Neural cell (in vitro differentiated cells): ENCODE results near the gene UQCC2. TPM values are rescaled to one million over a fixed set of nuclear protein-coding genes. Genes with fewer than 3 reads are reported as not detected.

Experiments used
- H2AFZ ChIP-seq: fragments of 200-600, 300-800 bp; sonication (generic), shearing (Covaris generic); 2 replicates; pipeline ENCODE4 v1.6.0; 2014; ENCODE audit warnings: low read depth, mild to moderate bottlenecking, antibody characterized with exemption, low read length, moderate library complexity
- H3F3A ChIP-seq: fragments of 200-600 bp; shearing (Covaris generic); 2 replicates; pipeline ENCODE4 v1.6.1; 2016; ENCODE audit warnings: mild to moderate bottlenecking, moderate library complexity, mixed read lengths, antibody characterized with exemption, low read length; ENCODE audit not compliant: insufficient read depth, poor library complexity, severe bottlenecking
- H3K27ac ChIP-seq: fragments of 200-600, 300-800 bp; sonication (generic), shearing (Covaris generic); 2 replicates; pipeline ENCODE4 v1.5.1; 2014; ENCODE audit warnings: mild to moderate bottlenecking, low read length, moderate library complexity
- H3K27me3 ChIP-seq: fragments of 300-800, 200-600 bp; sonication (generic), shearing (Covaris generic); 2 replicates; pipeline ENCODE4 v1.6.0; 2014; ENCODE audit warnings: mild to moderate bottlenecking, low read depth, low read length, moderate library complexity; ENCODE audit not compliant: insufficient read depth
- H3K36me3 ChIP-seq: fragments of 300-800, 200-600 bp; sonication (generic), shearing (Covaris generic); 2 replicates; pipeline ENCODE4 v1.5.1; 2014; ENCODE audit warnings: mild to moderate bottlenecking, antibody characterized with exemption, low read length, moderate library complexity; ENCODE audit not compliant: insufficient read depth
- H3K4me2 ChIP-seq: fragments of 300-800, 200-600 bp; sonication (generic), shearing (Covaris generic); 2 replicates; pipeline ENCODE4 v1.6.0; 2014; ENCODE audit warnings: mild to moderate bottlenecking, low read length
- H3K4me3 ChIP-seq: fragments of 300-800, 200-600 bp; sonication (generic), shearing (Covaris generic); 2 replicates; pipeline ENCODE4 v1.5.1; 2014; ENCODE audit warnings: mild to moderate bottlenecking, low read length, moderate library complexity
- H3K79me2 ChIP-seq: fragments of 200-600 bp; shearing (Covaris generic); replicated peaks from 2 replicates; pipeline ENCODE4 v1.6.0; 2014; ENCODE audit warnings: mild to moderate bottlenecking, low read length, moderate library complexity; ENCODE audit not compliant: insufficient read depth
- H3K9ac ChIP-seq: fragments of 300-800, 200-600 bp; sonication (generic), shearing (Covaris generic); 2 replicates; pipeline ENCODE4 v1.6.1; 2016; ENCODE audit warnings: mild to moderate bottlenecking, low read length, mixed read lengths
- H3K9me2 ChIP-seq: fragments of 200-600 bp; shearing (Covaris generic); 2 replicates; pipeline ENCODE4 v1.6.1; 2016; ENCODE audit warnings: mild to moderate bottlenecking, low read length, mixed read lengths; ENCODE audit not compliant: insufficient read depth
- H3K9me3 ChIP-seq: fragments of 200-600, 300-800 bp; sonication (generic), shearing (Covaris generic); 2 replicates; pipeline ENCODE4 v1.6.1; 2016; ENCODE audit warnings: mild to moderate bottlenecking, mixed run types, low read length, moderate library complexity, mixed read lengths
- H4K20me1 ChIP-seq: fragments of 200-600 bp; shearing (Covaris generic); 2 replicates; pipeline ENCODE4 v1.6.1; 2016; ENCODE audit warnings: mild to moderate bottlenecking, mixed run types; ENCODE audit not compliant: insufficient read depth
- EP300 ChIP-seq: fragments of 450-650 bp; conservative IDR thresholded peaks from 2 replicates; pipeline ENCODE4 v1.6.1; 2014; ENCODE audit warnings: antibody characterized with exemption, mild to moderate bottlenecking, moderate library complexity; ENCODE audit not compliant: poor library complexity, severe bottlenecking
- EZH2 ChIP-seq: fragments of 200-600, 300-800 bp; shearing (Covaris generic), sonication (generic); IDR thresholded peaks from 2 replicates; pipeline ENCODE4 v1.6.1; 2014; ENCODE audit warnings: antibody characterized with exemption, low read length, borderline replicate concordance, mild to moderate bottlenecking; ENCODE audit not compliant: insufficient read depth, poor library complexity, severe bottlenecking
- MXI1 ChIP-seq: fragments of 450-650 bp; conservative IDR thresholded peaks from 2 replicates; pipeline ENCODE4 v1.6.1; 2014; ENCODE audit warnings: antibody characterized with exemption, mild to moderate bottlenecking; ENCODE audit not compliant: poor library complexity, severe bottlenecking
- POLR2AphosphoS5 ChIP-seq: IDR thresholded peaks from 2 replicates; pipeline ENCODE4 v1.6.1; 2012
- RAD21 ChIP-seq: fragments of 450-650 bp; conservative IDR thresholded peaks from 2 replicates; pipeline ENCODE4 v1.6.1; 2014; ENCODE audit warnings: antibody characterized with exemption, mild to moderate bottlenecking, moderate library complexity
- SMC3 ChIP-seq: fragments of 450-650 bp; conservative IDR thresholded peaks from 2 replicates; pipeline ENCODE4 v1.6.1; 2014; ENCODE audit warnings: antibody characterized with exemption, mild to moderate bottlenecking, moderate library complexity; ENCODE audit not compliant: poor library complexity
- TAF1 ChIP-seq: IDR thresholded peaks from 2 replicates; pipeline ENCODE4 v1.6.1; 2012; ENCODE audit warnings: low read depth
- polyA plus RNA-seq: library from polyadenylated mRNA; depleted of rRNA; stranded (reverse); fragments of >200 nt; gene quantifications from 2 replicates; pipeline ENCODE4 v1.2.3, GENCODE V29; 2014
- TF ChIP-seq, protein P1 (sequence below): IDR thresholded peaks from 2 replicates; pipeline ENCODE4 v1.6.1; 2012; ENCODE audit warnings: borderline replicate concordance
- TF ChIP-seq, protein P2 (sequence below): fragments of 450-650 bp; IDR thresholded peaks from 2 replicates; pipeline ENCODE4 v1.5.1; 2014; ENCODE audit warnings: antibody characterized with exemption, mild to moderate bottlenecking, moderate library complexity; ENCODE audit not compliant: poor library complexity, severe bottlenecking

The UQCC2 gene
- polyA plus RNA-seq, 1 donor from 2014 or later: 123 TPM

DNA sequence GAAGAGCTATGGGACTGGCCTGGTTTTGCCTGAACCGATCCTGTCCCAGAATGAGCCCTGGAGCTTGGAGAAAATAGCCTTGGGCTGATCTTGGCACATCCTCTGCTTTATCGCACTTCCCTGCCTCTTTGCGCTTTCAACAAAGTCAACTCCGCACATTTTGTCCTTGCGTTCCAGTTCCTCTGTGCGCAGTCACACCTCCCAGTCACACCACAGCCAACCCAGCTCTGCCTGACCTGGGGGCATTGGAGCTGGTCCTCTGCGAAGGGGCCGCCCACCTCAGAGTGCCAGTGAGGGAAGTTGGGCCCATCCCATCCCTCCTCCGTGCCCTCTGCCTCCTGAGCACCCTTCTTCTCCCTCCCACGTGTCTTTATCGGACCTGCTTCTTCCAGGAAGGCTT is 16.9 kb upstream of the UQCC2 start:
- H3K9me3 ChIP-seq: no peaks in the 10 kb centered on the region
- no peak overlapping the region for H3K9ac ChIP-seq
- no peaks in the 10 kb centered on the region for H3K79me2 ChIP-seq
- no peaks in the 10 kb centered on the region for H4K20me1 ChIP-seq
- H3K4me3 ChIP-seq: no peak overlapping the region
- H3K4me2 ChIP-seq: no peak overlapping the region
- no peak overlapping the region for H3K27ac ChIP-seq
- no peaks in the 10 kb centered on the region for H3F3A ChIP-seq
- no peaks in the 10 kb centered on the region for H3K36me3 ChIP-seq
- no peaks in the 10 kb centered on the region for H3K27me3 ChIP-seq
- no peak for TF ChIP-seq EP300
- TF ChIP-seq RAD21: no peak
- no peak for TF ChIP-seq EZH2
- no peak for TF ChIP-seq MXI1
- no peak for TF ChIP-seq TAF1
- TF ChIP-seq, protein P1, sequence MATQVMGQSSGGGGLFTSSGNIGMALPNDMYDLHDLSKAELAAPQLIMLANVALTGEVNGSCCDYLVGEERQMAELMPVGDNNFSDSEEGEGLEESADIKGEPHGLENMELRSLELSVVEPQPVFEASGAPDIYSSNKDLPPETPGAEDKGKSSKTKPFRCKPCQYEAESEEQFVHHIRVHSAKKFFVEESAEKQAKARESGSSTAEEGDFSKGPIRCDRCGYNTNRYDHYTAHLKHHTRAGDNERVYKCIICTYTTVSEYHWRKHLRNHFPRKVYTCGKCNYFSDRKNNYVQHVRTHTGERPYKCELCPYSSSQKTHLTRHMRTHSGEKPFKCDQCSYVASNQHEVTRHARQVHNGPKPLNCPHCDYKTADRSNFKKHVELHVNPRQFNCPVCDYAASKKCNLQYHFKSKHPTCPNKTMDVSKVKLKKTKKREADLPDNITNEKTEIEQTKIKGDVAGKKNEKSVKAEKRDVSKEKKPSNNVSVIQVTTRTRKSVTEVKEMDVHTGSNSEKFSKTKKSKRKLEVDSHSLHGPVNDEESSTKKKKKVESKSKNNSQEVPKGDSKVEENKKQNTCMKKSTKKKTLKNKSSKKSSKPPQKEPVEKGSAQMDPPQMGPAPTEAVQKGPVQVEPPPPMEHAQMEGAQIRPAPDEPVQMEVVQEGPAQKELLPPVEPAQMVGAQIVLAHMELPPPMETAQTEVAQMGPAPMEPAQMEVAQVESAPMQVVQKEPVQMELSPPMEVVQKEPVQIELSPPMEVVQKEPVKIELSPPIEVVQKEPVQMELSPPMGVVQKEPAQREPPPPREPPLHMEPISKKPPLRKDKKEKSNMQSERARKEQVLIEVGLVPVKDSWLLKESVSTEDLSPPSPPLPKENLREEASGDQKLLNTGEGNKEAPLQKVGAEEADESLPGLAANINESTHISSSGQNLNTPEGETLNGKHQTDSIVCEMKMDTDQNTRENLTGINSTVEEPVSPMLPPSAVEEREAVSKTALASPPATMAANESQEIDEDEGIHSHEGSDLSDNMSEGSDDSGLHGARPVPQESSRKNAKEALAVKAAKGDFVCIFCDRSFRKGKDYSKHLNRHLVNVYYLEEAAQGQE: no peak
- TF ChIP-seq, protein P2, sequence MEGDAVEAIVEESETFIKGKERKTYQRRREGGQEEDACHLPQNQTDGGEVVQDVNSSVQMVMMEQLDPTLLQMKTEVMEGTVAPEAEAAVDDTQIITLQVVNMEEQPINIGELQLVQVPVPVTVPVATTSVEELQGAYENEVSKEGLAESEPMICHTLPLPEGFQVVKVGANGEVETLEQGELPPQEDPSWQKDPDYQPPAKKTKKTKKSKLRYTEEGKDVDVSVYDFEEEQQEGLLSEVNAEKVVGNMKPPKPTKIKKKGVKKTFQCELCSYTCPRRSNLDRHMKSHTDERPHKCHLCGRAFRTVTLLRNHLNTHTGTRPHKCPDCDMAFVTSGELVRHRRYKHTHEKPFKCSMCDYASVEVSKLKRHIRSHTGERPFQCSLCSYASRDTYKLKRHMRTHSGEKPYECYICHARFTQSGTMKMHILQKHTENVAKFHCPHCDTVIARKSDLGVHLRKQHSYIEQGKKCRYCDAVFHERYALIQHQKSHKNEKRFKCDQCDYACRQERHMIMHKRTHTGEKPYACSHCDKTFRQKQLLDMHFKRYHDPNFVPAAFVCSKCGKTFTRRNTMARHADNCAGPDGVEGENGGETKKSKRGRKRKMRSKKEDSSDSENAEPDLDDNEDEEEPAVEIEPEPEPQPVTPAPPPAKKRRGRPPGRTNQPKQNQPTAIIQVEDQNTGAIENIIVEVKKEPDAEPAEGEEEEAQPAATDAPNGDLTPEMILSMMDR: no peak
- TF ChIP-seq SMC3: no peak
- no peak for TF ChIP-seq POLR2AphosphoS5
- no peak overlapping the region for H2AFZ ChIP-seq
- no peaks in the 10 kb centered on the region for H3K9me2 ChIP-seq

DNA sequence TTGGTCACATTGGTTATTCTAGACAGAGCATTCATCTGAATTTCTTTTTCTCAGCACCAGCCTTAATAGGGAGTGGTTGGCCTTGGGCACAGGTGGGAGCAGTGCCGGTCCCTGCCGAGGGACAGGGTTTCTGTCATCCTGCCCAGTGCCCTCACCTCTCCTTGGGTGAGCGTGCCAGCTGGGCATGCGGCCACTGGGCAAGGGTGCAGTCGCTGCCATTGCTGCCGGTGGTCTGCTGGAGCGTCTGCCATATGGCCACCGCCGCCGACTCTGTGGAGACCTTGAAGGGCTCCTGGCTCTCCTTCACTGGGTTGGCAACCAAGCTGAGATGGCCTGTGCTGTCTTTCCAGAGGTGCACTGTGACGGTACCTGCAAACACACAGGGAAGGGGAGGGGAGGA is 16.4 kb upstream of the UQCC2 start:
- H2AFZ ChIP-seq: no peak overlapping the region
- H4K20me1 ChIP-seq: no peaks in the 10 kb centered on the region
- no peaks in the 10 kb centered on the region for H3K9me2 ChIP-seq
- H3K27ac ChIP-seq: no peak overlapping the region
- no peaks in the 10 kb centered on the region for H3K36me3 ChIP-seq
- H3K9ac ChIP-seq: no peak overlapping the region
- no peaks in the 10 kb centered on the region for H3F3A ChIP-seq
- H3K4me3 ChIP-seq: no peak overlapping the region
- H3K4me2 ChIP-seq: no peak overlapping the region
- no peaks in the 10 kb centered on the region for H3K79me2 ChIP-seq
- H3K27me3 ChIP-seq: no peaks in the 10 kb centered on the region
- TF ChIP-seq, protein P2: no peak
- TF ChIP-seq TAF1 (no peak), MXI1 (no peak)
- H3K9me3 ChIP-seq: no peaks in the 10 kb centered on the region
